HL-60/S4 treated with retinoic acid at 250 ng/mL for 4 days and 3 days (cell line): ENCODE measurements around the gene SYCN.

Source experiments
- in situ Hi-C: fragments of 300-500 bp; cut with MboI; formaldehyde crosslinking; loops from 2 replicates; pipeline ENCODE4 v1.7.0; 2022; ENCODE audit warnings: low sequenced_read_pairs

The SYCN gene

DNA sequence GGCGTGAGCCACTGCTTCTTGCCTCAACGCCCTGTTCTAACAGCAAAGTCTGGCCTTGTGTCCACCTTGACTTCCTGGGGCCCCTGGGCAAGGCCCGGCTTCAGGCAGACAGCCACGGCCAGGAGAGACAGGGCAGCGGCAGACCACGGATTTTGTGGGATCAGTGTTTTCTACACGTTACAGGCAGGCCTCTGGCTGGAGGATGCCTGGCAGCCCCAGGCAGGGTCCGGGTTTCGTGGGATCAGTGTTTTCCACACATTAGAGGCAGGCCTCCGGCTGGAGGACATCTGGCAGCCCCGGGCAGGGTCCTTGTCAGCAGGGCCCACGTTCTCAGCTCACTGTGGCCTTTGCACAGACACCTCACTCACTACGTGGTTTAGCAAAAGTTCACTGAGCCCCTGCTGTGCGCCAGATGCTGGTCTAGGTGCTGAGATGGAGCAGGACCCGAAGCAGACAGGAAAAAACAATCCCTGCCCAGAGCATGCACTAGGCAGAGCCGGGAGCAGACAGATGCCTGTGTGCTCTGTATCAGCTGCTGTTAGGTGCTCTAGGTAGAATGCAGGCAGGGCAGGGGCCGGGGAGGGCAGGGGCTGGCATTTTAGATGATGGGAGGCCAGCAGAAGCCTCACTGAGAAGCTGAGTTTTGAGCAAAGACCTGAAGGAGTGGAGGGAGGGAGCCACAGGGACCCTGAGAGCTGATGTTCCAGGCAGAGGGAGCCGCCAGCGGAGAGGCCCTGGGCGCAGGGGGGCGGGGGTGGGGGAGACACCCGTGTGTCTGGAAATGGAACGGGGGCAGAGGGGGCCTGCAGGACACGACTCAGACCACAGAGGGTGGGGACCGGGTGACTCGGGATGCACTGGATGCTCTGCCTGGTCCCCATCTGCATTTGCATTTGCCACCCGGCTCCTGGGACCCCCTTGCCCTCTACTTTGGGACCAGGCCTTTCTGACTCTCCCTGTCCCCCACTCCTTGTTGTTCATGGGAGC is 32.3 kb downstream of the SYCN start:
- in situ Hi-C loops, result no loop called here

- in situ Hi-C loops, result no loop called here
Measured at GRCh38 chr19:39170386-39171231, 33.5 kb downstream of the SYCN start.

DNA sequence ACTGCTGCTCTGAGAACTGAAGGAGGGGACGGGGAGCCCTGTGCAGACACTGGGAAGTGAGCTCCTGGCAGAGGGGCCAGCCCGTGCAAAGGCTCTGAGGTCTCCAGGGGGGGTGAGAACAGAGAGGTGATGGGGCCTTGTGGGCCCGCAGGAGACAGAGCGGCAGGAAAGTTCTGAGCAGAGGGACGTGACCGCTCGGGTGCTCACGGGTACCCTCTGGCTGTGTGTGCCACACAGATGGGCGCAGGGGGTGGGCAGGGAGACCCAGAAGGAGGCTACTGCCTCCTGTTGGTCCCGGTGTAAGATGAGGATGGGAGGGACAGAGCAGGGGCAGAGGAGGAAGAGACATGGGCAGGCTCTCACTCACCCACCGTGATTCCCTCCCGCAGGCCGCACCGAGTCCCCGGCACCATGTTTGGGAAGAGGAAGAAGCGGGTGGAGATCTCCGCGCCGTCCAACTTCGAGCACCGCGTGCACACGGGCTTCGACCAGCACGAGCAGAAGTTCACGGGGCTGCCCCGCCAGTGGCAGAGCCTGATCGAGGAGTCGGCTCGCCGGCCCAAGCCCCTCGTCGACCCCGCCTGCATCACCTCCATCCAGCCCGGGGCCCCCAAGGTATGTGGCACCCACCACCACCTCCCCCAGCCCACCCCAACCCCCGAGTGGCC is 34.8 kb downstream of the SYCN start:
- in situ Hi-C loops, result no loop called here

DNA sequence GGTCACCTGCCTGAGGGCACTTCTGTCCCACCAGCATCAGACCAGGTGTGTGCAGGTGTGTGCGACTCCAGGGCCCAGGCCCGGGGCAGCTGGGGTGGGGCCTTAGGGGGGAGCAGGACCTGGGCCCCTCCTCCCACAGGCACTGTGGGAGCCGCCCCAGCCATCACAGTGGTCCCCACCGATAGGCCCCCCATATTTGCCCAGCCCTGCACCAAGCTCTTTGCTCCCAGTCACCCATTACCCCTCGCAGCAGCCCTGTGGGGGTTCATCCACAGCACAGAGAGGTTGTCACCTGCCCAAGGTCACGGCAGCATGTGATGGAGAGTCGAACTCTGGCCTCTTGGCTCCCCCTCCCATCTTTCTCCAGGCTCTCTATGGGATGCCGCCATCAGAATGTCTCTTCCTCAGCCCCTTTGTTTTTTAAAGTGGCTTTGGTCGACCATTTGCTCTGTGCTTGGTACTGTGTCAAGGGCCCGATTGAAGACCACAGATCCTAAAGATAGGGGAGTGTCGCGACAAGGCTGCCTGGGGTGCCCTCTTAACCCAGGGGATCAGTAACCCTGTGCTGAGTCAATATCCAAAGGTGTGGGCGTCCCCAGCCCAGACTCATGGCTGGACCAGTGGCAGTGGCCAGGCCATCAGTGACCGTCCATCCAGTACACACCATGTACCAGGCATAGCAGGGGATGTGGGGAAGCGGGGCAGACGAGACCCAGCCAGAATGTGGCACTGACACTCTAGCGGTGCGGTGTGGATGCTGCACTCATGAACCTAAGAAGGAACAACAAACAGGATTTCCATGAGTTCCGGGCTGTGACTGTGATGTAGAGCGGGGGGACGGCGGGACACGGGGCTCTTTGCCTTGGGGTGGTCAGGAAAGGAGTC is 35.6 kb downstream of the SYCN start:
- in situ Hi-C loops, result no loop called here

GRCh38 chr19:39167461-39168257 is 36.4 kb downstream of the SYCN start:
- in situ Hi-C loops, result no loop called here

GRCh38 chr19:39166571-39167391 is 37.3 kb downstream of the SYCN start:
- in situ Hi-C loops, result no loop called here

GRCh38 chr19:39165857-39166256 is 38.2 kb downstream of the SYCN start:
- in situ Hi-C loops, result no loop called here

- in situ Hi-C loops, result no loop called here
Measured at GRCh38 chr19:39164289-39164688, 39.8 kb downstream of the SYCN start.

DNA sequence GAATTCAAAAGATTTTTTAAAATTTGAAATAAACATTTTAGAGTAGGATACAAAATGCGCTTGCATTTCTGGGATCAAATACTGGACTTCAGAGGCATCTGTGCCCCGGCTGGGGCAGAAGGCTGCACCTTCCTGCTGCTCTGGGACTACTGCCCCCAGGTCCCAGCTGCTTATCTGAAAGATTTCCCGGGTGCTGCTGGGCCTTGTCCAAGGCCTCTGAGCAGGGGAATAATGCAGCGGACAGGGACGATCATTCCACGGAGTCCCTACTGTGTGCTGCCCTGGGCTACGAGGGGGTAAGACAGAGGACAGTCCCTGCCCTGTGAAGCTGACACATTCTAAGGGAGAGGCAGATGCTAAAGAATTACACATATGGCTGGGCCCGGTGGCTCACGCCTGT is 40.4 kb downstream of the SYCN start:
- in situ Hi-C loops, result no loop called here

GRCh38 chr19:39162441-39163043 is 41.5 kb downstream of the SYCN start:
- in situ Hi-C loops, result no loop called here

DNA sequence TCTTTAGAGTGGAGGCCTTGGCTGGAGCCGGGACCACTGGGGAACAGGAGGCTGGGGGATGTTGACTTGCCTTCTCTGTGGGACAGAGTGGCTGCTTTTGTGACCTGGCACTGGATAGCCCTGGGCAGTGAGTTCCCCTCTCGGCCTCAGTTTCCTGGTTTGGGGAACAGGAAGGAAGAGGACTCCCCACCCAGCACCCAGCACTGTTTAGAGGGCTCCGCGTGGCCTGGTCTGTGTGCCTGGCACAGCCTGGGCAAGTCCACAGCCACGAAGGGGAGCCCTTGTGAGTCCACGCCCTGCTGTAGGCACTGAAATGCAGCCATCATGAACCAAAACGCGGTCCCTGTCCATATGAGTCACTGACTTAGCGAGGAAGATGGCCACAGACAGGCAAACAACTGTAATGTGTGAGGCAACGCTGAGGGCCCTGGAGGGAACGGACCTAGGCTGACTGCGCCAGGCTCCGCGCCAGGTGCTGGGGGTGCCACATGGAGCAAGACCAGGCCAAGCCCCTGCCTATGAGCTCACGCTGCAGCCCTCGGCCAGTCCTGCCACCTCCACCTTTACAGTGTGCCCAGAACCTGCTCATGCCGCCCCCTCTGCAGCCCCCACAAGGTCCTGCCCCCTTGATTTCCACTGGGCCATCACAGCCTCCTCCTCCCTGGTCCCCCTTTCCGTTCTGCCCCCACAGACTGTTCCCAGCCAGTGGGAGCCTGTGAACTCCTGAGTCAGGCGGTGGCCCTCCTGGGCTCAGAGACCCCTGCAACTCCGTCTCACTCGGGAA is 43.0 kb downstream of the SYCN start:
- in situ Hi-C loops, result no loop called here

GRCh38 chr19:39160523-39160861 is 43.6 kb downstream of the SYCN start:
- in situ Hi-C loops, result no loop called here

- in situ Hi-C loops, result no loop called here
Measured at GRCh38 chr19:39158646-39159260, 45.3 kb downstream of the SYCN start.

- in situ Hi-C loops, result no loop called here
Measured at GRCh38 chr19:39157997-39158389, 46.1 kb downstream of the SYCN start.

GRCh38 chr19:39157275-39157996 is 46.6 kb downstream of the SYCN start:
- in situ Hi-C loops, result no loop called here
